Left ventricle myocardium inferior (tissue), 1 donor: ENCODE measurements around the gene ARHGEF38. TPM values are rescaled to one million over a fixed set of nuclear protein-coding genes. Genes with fewer than 3 reads are reported as not detected.

Experiments used
- DNase-seq: peaks from one replicate; pipeline ENCODE4 v3.0.0-alpha.2; 2020
- H3K27ac ChIP-seq: fragments of 200-600 bp; replicated peaks from 2 replicates; pipeline ENCODE4 v1.8.0; 2021
- H3K27me3 ChIP-seq: fragments of 200-600 bp; 2 replicates; pipeline ENCODE4 v1.8.0; 2021; ENCODE audit warnings: low read depth
- H3K36me3 ChIP-seq: fragments of 200-600 bp; 2 replicates; pipeline ENCODE4 v1.8.0; 2021
- H3K4me1 ChIP-seq: fragments of 200-600 bp; 2 replicates; pipeline ENCODE4 v1.8.0; 2021
- H3K4me3 ChIP-seq: fragments of 200-600 bp; 2 replicates; pipeline ENCODE4 v1.8.0; 2021; ENCODE audit warnings: mild to moderate bottlenecking, moderate library complexity
- H3K9me3 ChIP-seq: fragments of 200-600 bp; replicated peaks from 2 replicates; pipeline ENCODE4 v1.8.0; 2021
- intact Hi-C: fragments of 100-400 bp; cut with micrococcal nuclease; formaldehyde crosslinking; loops from one replicate; pipeline ENCODE4 v1.11.0; 2022
- total RNA-seq: library from RNA; stranded (reverse); fragmentation: NEBNext Ultra II Directional; extraction: Animal tissue kit (Norgen Biotek cat#: 25700); gene quantifications from one replicate; pipeline ENCODE4 v1.2.1, GENCODE V29; 2021
- TF ChIP-seq, protein P1 (sequence below): fragments of 200-600 bp; IDR thresholded peaks from 2 replicates; pipeline ENCODE4 v1.8.0; 2021; ENCODE audit warnings: antibody characterized with exemption, mild to moderate bottlenecking, borderline replicate concordance
- donor health status: DM: no; HTN: yes; CAD: no; lungs with severe emphysema.

ARHGEF38 gene
- total RNA-seq, 1 donor from 2014 or later, result not detected

DNA sequence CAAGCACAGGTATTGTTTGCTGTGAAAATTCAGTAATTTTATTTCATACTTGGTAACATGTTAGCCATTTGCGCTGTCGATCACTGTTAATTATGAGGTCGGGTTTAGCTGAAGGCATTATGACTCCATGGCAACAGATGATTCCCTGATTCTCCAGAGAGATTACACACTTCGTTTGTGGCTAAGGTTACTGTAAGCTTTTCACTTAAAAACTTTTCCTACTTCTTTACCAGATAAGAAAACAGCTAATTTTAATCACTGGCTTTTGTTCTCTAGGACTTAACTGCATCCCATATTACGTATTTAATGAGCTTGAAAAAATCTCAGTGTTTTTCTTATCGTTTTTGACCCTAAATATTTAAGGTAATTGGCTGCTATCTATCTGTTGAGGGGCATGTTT is 158.3 kb downstream of the ARHGEF38 start:
- Histone ChIP-seq H3K9me3 (no peaks in the 10 kb centered on the region), H3K27me3 (no peaks in the 10 kb centered on the region), H3K27ac (no peak overlapping the region), H3K4me3 (no peak overlapping the region), H3K4me1 (peaks cover 42% of the 10 kb centered on the region), H3K36me3 (no peaks in the 10 kb centered on the region)
- TF ChIP-seq, protein P1, sequence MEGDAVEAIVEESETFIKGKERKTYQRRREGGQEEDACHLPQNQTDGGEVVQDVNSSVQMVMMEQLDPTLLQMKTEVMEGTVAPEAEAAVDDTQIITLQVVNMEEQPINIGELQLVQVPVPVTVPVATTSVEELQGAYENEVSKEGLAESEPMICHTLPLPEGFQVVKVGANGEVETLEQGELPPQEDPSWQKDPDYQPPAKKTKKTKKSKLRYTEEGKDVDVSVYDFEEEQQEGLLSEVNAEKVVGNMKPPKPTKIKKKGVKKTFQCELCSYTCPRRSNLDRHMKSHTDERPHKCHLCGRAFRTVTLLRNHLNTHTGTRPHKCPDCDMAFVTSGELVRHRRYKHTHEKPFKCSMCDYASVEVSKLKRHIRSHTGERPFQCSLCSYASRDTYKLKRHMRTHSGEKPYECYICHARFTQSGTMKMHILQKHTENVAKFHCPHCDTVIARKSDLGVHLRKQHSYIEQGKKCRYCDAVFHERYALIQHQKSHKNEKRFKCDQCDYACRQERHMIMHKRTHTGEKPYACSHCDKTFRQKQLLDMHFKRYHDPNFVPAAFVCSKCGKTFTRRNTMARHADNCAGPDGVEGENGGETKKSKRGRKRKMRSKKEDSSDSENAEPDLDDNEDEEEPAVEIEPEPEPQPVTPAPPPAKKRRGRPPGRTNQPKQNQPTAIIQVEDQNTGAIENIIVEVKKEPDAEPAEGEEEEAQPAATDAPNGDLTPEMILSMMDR, result no peak
- no peak for DNase-seq
- intact Hi-C loops, result no loop called here

DNA sequence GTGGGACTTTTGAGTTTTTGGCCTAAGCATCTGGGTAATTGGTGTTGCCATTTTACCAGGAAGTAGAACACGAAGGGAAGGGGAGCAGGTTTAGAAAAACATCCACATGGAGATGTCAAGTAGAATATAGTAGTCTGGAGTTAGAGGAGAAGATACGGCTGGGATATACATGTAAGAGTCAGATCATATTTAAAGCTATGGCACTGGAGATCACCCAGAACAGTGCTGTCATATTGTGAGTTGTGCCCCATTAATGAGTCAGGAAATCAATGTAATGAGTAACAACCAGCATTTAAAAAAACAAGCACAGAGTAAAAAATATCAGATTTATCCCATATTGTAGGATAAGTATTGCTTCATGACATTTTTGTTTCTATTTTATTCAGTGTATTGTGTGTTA is 160.3 kb downstream of the ARHGEF38 start:
- no peak overlapping the region for H3K4me3 ChIP-seq
- intact Hi-C loops, result no loop called here
- no peaks in the 10 kb centered on the region for H3K36me3 ChIP-seq
- H3K27ac ChIP-seq, result no peak overlapping the region
- H3K27me3 ChIP-seq, result no peaks in the 10 kb centered on the region
- H3K4me1 ChIP-seq, result peaks cover 32% of the 10 kb centered on the region
- no peaks in the 10 kb centered on the region for H3K9me3 ChIP-seq
- TF ChIP-seq, protein P1, result no peak
- DNase-seq, result no peak

- Histone ChIP-seq H3K4me3 (no peak overlapping the region), H3K9me3 (no peaks in the 10 kb centered on the region), H3K27me3 (no peaks in the 10 kb centered on the region), H3K27ac (no peak overlapping the region), H3K36me3 (peaks cover 1% of the 10 kb centered on the region), H3K4me1 (peaks cover 20% of the 10 kb centered on the region)
- TF ChIP-seq, protein P1, result no peak
- intact Hi-C loops, result no loop called here
- DNase-seq, result no peak
Measured at GRCh38 chr4:105714071-105714521, 161.7 kb downstream of the ARHGEF38 start.

DNA sequence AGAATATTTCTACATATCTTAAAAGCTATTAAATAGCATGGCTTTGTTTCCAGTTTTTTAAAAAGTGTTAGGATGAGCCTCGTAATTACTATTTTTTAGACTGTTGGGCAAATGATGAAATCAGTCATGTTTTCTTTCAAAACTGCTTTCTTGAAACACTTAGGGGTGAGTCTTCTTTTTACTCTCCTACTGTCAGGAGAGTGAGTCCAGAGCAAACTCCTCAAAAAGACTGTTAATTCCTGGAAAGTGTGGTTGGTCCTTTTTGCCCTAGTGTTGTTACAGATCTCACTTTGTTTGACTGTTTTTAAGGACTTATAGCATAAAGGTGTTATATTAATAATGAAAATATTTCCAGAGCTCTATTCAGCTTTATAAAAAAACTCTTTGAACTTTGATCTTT is 162.5 kb downstream of the ARHGEF38 start:
- H3K4me1 ChIP-seq, result peaks cover 12% of the 10 kb centered on the region
- H3K9me3 ChIP-seq, result no peaks in the 10 kb centered on the region
- intact Hi-C loops, result no loop called here
- no peak overlapping the region for H3K4me3 ChIP-seq
- no peak for DNase-seq
- no peak overlapping the region for H3K27ac ChIP-seq
- TF ChIP-seq, protein P1, result no peak
- H3K27me3 ChIP-seq, result no peaks in the 10 kb centered on the region
- H3K36me3 ChIP-seq, result peaks cover 4% of the 10 kb centered on the region

DNA sequence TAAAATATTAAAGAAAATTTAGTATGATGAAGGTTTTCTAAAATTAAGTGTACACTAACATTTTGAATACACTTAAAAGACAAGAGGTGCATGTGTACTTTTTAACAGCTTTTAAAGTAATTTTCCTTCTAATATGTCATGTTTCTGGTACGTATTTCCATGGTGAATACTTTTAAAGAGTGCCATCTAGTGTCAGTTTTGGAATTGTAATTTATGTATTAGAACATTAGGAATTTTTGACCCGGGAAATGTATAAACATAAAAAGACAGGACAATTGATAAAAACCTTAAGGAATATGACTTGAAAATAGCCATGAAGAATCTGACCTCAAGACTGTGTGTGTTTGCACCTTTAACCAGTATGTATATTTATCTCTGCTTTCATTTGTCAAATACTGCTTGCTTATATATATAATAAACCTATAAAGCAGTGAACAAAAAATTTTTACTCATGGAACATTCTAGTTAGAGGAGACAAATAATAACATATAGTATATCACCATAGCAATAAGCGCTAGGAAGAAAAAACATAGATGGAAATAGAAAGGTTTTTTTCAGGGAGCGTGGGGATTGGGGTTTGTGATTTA is 163.4 kb downstream of the ARHGEF38 start:
- Histone ChIP-seq H3K4me3 (no peak overlapping the region), H3K36me3 (peaks cover 4% of the 10 kb centered on the region), H3K9me3 (no peaks in the 10 kb centered on the region), H3K27ac (no peak overlapping the region), H3K27me3 (no peaks in the 10 kb centered on the region), H3K4me1 (peaks cover 11% of the 10 kb centered on the region)
- no peak for DNase-seq
- TF ChIP-seq, protein P1, result peak; percentile 68
- intact Hi-C loops, result no loop called here
